Upper lobe of left lung (tissue), 4 donors: ENCODE data around the gene FOXM1.

Experiments used
- POLR2A ChIP-seq, 4 donors: fragments of 450-650 bp; IDR thresholded peaks; one replicate each; pipeline ENCODE4 v1.5.1; 2016 to 2017; ENCODE audit warnings: antibody characterized with exemption in 4 of 4, mild to moderate bottlenecking in 2 of 4
- POLR2AphosphoS5 ChIP-seq, 2 donors: sonication (generic); formaldehyde crosslinking; IDR thresholded peaks; one replicate each; pipeline ENCODE4 v1.5.1; 2017; ENCODE audit warnings: antibody characterized with exemption in 2 of 2
- TF ChIP-seq, protein P1 (sequence below), 6 experiments: fragments of 450-650 bp in 4 of 6; fragments of 200-600 bp in 2 of 6; sonication (generic) in 2 of 6; IDR thresholded peaks; one replicate each; pipeline ENCODE4 v1.5.1; 2016 to 2019; ENCODE audit warnings: antibody characterized with exemption in 6 of 6

GRCh38 chr12:2851931-2852330 lies 25.0 kb downstream of the FOXM1 start:
- TF ChIP-seq POLR2A (IDR thresholded peaks at IDR 0.05) (no peak), POLR2AphosphoS5 (IDR thresholded peaks at IDR 0.05) (no peak)
- TF ChIP-seq, protein P1, sequence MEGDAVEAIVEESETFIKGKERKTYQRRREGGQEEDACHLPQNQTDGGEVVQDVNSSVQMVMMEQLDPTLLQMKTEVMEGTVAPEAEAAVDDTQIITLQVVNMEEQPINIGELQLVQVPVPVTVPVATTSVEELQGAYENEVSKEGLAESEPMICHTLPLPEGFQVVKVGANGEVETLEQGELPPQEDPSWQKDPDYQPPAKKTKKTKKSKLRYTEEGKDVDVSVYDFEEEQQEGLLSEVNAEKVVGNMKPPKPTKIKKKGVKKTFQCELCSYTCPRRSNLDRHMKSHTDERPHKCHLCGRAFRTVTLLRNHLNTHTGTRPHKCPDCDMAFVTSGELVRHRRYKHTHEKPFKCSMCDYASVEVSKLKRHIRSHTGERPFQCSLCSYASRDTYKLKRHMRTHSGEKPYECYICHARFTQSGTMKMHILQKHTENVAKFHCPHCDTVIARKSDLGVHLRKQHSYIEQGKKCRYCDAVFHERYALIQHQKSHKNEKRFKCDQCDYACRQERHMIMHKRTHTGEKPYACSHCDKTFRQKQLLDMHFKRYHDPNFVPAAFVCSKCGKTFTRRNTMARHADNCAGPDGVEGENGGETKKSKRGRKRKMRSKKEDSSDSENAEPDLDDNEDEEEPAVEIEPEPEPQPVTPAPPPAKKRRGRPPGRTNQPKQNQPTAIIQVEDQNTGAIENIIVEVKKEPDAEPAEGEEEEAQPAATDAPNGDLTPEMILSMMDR (IDR thresholded peaks at IDR 0.05): no peak
